GM19099 (cell line): ENCODE data around the gene IGF2BP2.

Experiments
- POLR2A ChIP-seq: IDR thresholded peaks from 3 replicates; pipeline ENCODE4 v1.6.1; 2011; ENCODE audit warnings: low read depth; ENCODE audit not compliant: insufficient read length; ENCODE audit errors: extremely low read depth

The IGF2BP2 gene

GRCh38 chr3:185717121-185717520 is 107.7 kb downstream of the IGF2BP2 start:
- TF ChIP-seq POLR2A = no peak

GRCh38 chr3:185716436-185717108 is 108.3 kb downstream of the IGF2BP2 start:
- TF ChIP-seq POLR2A = no peak

GRCh38 chr3:185715091-185715490 is 109.8 kb downstream of the IGF2BP2 start:
- no peak for TF ChIP-seq POLR2A

GRCh38 chr3:185714085-185714484 is 110.8 kb downstream of the IGF2BP2 start:
- no peak for TF ChIP-seq POLR2A

- no peak for TF ChIP-seq POLR2A
These were observed 111.8 kb downstream of the IGF2BP2 start for GRCh38 chr3:185713015-185713414.

GRCh38 chr3:185712337-185712736 is 112.5 kb downstream of the IGF2BP2 start:
- no peak for TF ChIP-seq POLR2A

- TF ChIP-seq POLR2A = no peak
These were observed 113.5 kb downstream of the IGF2BP2 start for GRCh38 chr3:185711255-185711870.

GRCh38 chr3:185709251-185709955 is 115.4 kb downstream of the IGF2BP2 start:
- TF ChIP-seq POLR2A = no peak

- TF ChIP-seq POLR2A = no peak
These were observed 116.5 kb downstream of the IGF2BP2 start for GRCh38 chr3:185708392-185708791.

GRCh38 chr3:185705498-185705897 is 119.3 kb downstream of the IGF2BP2 start:
- no peak for TF ChIP-seq POLR2A

- no peak for TF ChIP-seq POLR2A
These were observed 122.3 kb downstream of the IGF2BP2 start for GRCh38 chr3:185702262-185703225.

- TF ChIP-seq POLR2A = no peak
These were observed 123.1 kb downstream of the IGF2BP2 start for GRCh38 chr3:185701611-185702261.

- TF ChIP-seq POLR2A = no peak
These were observed 124.9 kb downstream of the IGF2BP2 start for GRCh38 chr3:185699927-185700326.

- no peak for TF ChIP-seq POLR2A
These were observed 128.8 kb downstream of the IGF2BP2 start for GRCh38 chr3:185696039-185696438.
